GM18508 (cell line): Measurements from ENCODE around the gene ARID1B.
"Not testable (repeated sequence)": the region's sequence is repeated elsewhere in the genome, so short reads cannot be mapped to it uniquely, and the experiment has no call there.

Experiments used
- ATAC-seq: cut with Tn5 transposase; IDR thresholded peaks from one replicate; pipeline ENCODE4 v1.9.1; 2021; ENCODE audit warnings: moderate number of reproducible peaks; ENCODE audit not compliant: insufficient read depth, unreplicated experiment

Gene ARID1B

GRCh38 chr6:156977527-156978291 is 200.5 kb downstream of the ARID1B start:
- ATAC-seq, result no peak

GRCh38 chr6:156978948-156979347 is 201.8 kb downstream of the ARID1B start:
- ATAC-seq, result no peak

- ATAC-seq, result no peak
Observed at GRCh38 chr6:156980515-156980914, 203.3 kb downstream of the ARID1B start.

GRCh38 chr6:156980948-156981347 is 203.8 kb downstream of the ARID1B start:
- ATAC-seq, result no peak

DNA sequence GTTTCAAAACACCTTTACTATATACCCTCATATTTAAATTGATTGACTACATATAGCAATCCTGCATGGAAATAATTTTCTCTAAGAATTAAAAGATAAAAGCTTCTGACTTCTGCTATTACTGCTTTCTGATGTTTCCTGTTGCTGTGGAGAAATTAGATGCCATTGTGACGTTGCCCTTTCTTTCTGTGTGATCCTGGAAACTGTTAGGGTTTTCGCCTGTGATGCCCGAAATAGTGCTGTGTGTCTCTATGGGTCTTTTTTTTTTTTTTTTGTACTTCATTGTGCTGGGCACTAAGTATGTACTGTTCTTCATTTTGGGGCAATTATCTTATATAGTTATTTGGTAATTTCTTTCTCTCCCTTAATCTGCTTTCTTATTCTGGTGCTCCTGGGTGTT is 205.0 kb downstream of the ARID1B start:
- no peak for ATAC-seq

DNA sequence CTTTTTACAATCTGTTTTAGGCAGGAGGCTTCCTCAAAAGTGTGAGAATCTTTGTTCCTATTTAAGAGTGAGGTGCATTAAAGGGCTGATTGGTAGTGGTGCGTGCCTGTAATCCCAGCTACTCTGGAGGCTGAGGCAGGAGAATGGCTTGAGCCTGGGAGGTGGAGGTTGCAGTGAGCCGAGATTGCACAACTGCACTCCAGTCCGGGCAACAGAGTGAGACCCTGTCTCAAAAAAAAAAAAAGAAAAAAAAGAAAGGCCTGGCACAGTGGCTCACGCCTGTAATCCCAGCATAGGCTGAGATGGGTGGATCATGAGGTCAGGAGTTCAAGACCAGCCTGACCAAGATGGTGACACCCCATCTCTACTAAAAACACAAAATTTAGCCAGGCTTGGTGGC is 205.7 kb downstream of the ARID1B start:
- not testable (repeated sequence) for ATAC-seq

- ATAC-seq, result no peak
Observed at GRCh38 chr6:156984178-156984738, 207.1 kb downstream of the ARID1B start.

GRCh38 chr6:156985309-156985708 is 208.1 kb downstream of the ARID1B start:
- no peak for ATAC-seq

DNA sequence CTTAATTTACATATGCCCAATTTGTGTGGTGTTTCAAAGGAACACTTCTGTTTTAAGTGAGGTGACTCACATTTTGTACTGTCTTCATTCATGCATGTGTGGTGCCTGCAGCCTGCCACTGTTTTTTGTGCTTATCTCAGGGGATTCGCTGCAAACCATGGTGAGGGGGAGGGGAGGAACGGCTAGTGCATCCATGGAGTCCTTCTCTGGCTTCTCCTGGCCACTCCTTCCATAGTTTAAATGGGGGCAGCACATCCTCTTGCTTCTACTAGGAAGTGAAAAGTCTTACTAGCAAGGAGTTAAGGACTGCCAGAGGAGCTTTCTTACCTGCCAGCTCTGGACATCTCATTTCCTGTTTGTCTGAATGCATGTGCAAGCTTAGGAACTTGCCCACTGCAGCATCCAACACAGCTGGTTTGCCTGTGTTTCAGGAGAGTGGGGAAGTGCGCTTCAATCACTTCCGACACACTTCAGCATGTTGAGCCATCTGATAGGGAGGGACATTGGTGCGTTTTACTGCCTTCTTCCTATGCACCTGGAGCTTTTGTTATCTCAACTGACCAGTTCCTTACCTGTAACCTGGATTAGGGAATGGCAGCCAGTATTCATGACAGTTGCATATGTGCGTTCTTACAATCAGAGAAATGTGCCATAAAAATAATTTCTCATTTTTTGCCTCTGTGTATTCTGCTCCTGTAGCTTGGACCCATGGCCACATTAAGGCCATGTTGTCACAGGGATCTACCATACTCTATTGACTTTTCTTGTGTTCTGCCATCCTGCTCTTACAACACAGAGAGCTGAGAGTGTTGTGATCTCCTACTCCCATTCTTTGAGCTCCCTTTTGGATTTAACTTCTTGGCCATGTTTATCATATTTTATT is 211.3 kb downstream of the ARID1B start:
- ATAC-seq, result peak; percentile 45

- ATAC-seq, result no peak
Observed at GRCh38 chr6:156989159-156989806, 212.1 kb downstream of the ARID1B start.

- no peak for ATAC-seq
Observed at GRCh38 chr6:156992020-156992804, 215.0 kb downstream of the ARID1B start.

GRCh38 chr6:156993713-156994112 is 216.5 kb downstream of the ARID1B start:
- ATAC-seq, result no peak

- ATAC-seq, result no peak
Observed at GRCh38 chr6:156994215-156995076, 217.3 kb downstream of the ARID1B start.

DNA sequence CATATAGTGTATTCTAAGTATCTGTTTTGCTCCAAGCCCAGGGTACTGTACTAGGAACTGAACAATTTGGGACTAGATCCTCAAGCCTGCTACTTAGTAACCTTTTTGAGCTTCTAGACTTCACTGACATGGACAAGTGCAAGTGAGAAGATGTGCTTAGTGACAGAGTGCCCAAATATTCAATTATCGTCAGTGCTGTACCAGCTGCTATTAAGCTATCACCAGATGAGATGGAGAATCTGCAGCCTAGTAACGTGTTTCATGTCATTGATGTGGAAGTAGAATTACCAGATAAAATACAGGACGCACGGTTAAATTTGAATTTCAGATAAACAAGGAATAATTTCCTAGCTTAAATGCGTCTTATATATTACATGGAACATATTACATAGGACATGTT is 218.3 kb downstream of the ARID1B start:
- ATAC-seq, result no peak

DNA sequence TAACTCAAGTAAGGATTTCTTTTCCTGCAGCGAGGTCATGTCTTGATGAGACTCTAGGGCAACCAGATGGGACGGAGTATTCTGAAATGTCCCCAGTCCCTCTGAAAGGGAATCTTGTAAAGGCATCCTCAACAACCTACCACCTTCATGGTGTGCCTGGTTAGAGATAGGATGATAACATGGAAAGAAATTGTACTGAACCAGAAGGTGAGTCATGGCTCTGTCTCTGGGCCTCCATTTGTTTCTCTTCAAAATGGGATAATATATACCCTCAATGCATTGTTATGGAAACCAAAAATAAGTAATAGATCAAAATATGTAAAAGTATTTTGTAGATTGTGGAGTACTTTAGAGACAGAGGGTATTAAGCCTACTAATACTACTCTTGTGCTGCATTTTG is 219.1 kb downstream of the ARID1B start:
- no peak for ATAC-seq

DNA sequence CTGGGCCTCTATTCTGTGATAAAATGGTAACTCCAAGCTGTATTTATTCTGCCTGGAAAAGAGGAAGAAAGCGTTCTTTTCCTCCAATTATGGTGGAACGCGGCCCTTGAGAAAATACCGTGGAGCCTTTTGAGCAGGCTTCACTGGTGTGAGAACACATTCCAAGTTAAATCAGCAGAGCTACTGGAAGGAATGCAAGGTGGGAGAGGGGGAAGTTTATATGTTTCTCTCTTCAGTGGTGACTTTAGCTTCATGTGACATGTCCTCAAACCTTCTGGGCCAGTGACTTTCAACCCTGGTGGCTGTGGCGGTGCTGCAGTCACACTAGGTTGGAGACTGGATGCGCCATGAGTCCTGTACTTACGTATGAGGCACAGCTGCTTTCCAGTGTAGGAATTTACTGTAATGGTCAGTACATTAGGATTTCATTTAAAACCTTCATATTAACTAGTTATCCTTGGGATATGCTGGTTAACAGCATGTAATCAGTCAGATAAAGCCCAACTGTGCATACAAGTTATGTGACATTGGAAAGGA is 221.7 kb downstream of the ARID1B start:
- no peak for ATAC-seq

DNA sequence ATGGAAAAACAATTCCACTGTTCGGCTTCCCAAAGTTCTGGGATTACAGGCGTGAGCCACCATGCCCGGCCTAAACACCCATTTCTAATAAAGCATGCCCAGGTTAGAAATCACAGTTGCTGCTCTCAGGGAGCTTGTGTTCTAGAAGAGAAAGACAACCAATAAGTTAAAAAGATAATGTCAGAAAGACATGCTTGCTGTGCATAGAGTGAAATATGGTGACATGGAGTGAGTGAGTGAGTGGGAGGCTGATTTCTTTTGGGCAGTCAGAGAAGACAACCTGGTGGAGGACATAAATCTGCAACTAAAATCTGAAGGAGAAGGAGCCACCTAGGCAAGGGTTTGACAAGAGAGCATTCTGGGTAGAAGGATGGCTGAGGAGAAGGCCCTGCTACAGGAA is 222.6 kb downstream of the ARID1B start:
- ATAC-seq, result no peak

- no peak for ATAC-seq
Observed at GRCh38 chr6:157001716-157002115, 224.5 kb downstream of the ARID1B start.

DNA sequence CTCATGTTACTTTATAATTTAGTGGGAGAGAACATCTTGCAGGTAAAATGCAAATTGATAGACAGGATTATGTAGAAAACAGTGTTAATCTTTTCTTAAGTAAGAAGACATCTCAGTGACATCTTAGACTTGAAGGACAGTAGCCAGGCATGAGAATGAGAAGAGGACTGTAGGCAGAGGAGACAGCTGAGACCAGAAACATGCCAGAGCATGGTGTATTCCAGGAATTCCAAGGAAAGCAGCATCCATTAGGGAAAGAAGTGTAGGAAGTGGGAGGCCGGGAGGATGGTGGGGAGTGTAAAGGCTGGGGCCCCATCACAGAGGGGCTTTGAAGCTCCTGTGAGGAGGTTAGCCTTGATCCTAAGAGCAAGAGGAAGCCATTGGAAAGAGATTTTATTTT is 225.6 kb downstream of the ARID1B start:
- ATAC-seq, result no peak
